Sigmoid colon (tissue), 4 donors: ENCODE measurements around the gene C10orf105.

ENCODE experiments used
- POLR2A ChIP-seq, 2 donors: fragments of 450-650 bp; IDR thresholded peaks; one replicate each; pipeline ENCODE4 v1.6.1; 2016; ENCODE audit warnings: antibody characterized with exemption in 2 of 2, mild to moderate bottlenecking in 2 of 2, moderate library complexity in 2 of 2
- POLR2AphosphoS5 ChIP-seq, 4 donors: sonication (generic); formaldehyde crosslinking; IDR thresholded peaks; one replicate each; pipeline ENCODE4 v1.6.1; 2017; ENCODE audit warnings: antibody characterized with exemption in 4 of 4

DNA sequence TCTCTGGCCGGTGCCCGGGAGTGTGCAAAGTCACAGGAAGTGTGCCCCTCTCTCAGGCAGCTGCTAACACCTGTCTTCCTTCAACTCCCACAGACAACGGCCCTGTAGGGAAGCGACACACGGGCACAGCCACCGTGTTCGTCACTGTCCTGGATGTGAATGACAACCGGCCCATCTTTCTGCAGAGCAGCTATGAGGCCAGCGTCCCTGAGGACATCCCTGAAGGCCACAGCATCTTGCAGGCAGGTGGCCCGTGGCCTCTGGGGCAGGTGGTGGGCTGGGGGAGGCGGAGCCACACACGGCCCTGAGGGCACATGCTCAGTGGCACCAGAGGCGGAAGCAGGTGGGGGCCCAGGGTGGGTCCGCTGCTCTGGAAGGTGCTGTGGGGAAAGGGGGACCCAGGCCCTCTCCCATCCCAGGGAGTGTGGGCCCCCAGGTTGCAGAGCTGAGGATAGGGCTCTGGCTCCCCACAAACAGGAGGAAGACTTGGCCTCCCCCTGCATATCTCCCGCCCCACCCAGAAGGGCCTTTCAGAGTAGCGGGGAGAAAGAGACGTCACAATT lies 6.9 kb downstream of the C10orf105 start:
- TF ChIP-seq POLR2A (IDR thresholded peaks at IDR 0.05) (no peak), POLR2AphosphoS5 (IDR thresholded peaks at IDR 0.05) (no peak)
